ELF-1 (cell line): ENCODE data around the gene ALG9.
"Not testable (repeated sequence)": the region's sequence is repeated elsewhere in the genome, so short reads cannot be mapped to it uniquely, and the experiment has no call there.

Experiments
- DNase-seq: peaks from one replicate; pipeline ENCODE4 v3.0.0-alpha.2; 2016; ENCODE audit warnings: low read depth, low spot score

ALG9 gene

DNA sequence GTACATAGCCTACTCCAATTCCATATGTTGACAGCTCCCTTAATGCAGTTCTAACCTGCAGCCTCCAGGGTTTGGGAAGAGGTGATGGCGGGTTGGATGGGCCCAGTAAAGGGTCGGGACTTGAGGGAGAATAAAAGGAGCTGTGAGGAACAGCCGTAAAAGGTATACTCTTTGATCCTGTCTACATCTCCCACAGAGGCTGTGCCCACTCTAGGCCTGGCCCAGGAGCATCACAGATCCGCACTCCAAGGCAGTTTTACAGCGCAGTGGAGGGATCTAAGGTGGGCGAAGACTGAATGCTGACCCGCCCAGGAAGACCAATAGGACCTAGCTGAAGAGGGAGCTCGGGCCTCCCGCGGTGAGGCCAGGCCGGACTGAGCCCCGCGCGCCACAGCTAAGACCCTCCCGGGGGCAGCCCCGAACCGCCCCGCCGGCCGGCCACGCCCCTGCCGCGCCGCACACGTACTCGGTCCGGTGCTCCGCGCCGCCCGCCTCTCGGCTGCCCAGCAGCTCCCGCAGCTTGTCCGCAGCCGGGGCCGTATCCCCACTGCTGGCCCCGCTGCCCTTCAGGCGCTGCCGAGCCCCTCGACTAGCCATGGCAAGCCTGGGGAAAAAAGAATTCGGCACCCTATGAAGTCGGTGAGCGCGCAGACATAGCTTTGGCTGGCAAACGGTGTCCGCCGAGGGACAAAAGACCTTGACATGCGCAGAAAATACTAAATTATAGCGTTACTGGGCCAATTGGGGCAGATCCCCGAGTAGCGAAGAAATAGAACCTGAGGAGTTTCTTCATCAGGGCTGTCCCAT lies at the start of gene ALG9:
TSS of gene ALG9 (minus strand) at position 696 of the 807 bp plus-strand sequence. CDS start at position 597, 99 bp downstream.
- DNase-seq = peak; percentile 86

- no peak for DNase-seq
Observed at GRCh38 chr11:111920908-111921307, 49.5 kb upstream of the ALG9 start.

- peak; percentile 91 for DNase-seq
Observed at GRCh38 chr11:111918390-111919256, 47.2 kb upstream of the ALG9 start, which contains the start of gene C11orf52. TSS of gene C11orf52 (plus strand) at chr11:111918913. CDS start at chr11:111918973, 60 bp downstream.

- DNase-seq = no peak
Observed at GRCh38 chr11:111917788-111918187, 46.4 kb upstream of the ALG9 start.

- no peak for DNase-seq
Observed at GRCh38 chr11:111917312-111917711, 45.9 kb upstream of the ALG9 start.

- DNase-seq = no peak
Observed at GRCh38 chr11:111916768-111917167, 45.4 kb upstream of the ALG9 start.

GRCh38 chr11:111913997-111914396 lies 42.6 kb upstream of the ALG9 start:
- no peak for DNase-seq

GRCh38 chr11:111913031-111913861 lies 41.9 kb upstream of the ALG9 start:
- no peak for DNase-seq

- DNase-seq = no peak
Observed at GRCh38 chr11:111912535-111912934, 41.2 kb upstream of the ALG9 start, which contains the start of gene HSPB2. TSS of gene HSPB2 (plus strand) at chr11:111912734. CDS start at chr11:111912830, 96 bp downstream.

GRCh38 chr11:111911563-111912401 lies 40.4 kb upstream of the ALG9 start, which contains the start of gene CRYAB:
TSS of gene CRYAB (minus strand) at chr11:111911770. CDS start at chr11:111911724, 46 bp downstream.
- DNase-seq = peak; percentile 69

- DNase-seq = no peak
Observed at GRCh38 chr11:111910676-111911562, 39.5 kb upstream of the ALG9 start.

- DNase-seq = no peak
Observed at GRCh38 chr11:111909378-111909777, 38.0 kb upstream of the ALG9 start.

DNA sequence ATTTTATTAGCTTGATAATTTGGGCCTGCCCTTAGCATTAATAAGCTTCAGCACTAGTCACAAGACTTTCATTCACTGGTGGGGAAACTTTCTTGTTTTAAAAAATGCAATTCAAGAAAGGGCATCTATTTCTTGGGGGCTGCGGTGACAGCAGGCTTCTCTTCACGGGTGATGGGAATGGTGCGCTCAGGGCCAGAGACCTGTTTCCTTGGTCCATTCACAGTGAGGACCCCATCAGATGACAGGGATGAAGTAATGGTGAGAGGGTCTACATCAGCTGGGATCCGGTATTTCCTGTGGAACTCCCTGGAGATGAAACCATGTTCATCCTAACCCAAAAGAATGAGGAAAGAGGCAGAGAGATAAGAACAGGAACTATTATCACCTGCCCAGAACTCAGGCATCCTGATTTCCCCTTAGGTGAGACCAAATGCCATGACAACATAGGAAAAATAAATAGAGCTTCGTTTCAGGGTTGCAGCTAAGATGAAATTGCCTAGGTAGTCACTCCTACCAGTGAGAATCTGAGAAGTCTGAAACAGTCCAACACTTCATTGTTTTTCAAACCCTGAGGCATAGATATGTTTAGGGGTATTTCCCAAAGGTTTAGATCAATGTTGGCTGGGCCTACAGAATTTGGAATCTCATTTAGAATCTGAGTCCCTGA lies 37.4 kb upstream of the ALG9 start:
- no peak for DNase-seq

DNA sequence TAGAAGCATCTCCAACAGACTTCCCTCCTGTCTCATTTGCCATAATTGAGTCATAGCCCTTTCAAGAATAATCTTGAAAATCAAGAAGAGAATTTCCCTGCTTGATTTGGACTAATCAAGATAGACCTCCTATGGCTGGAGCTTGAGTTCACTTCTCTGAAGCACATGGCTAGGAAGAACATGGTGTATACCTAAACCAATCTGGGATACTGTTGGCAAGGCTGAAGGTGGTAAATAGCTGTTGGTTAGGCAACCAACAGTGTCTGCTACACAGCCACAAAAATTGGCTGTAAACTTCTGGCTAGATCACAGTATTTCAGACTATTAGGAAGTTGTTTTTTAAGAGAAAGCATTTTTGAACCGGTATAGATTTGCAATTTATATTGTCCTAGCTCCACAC lies 35.3 kb upstream of the ALG9 start:
- DNase-seq = no peak

GRCh38 chr11:111905411-111905810 lies 34.0 kb upstream of the ALG9 start:
- DNase-seq = no peak

DNA sequence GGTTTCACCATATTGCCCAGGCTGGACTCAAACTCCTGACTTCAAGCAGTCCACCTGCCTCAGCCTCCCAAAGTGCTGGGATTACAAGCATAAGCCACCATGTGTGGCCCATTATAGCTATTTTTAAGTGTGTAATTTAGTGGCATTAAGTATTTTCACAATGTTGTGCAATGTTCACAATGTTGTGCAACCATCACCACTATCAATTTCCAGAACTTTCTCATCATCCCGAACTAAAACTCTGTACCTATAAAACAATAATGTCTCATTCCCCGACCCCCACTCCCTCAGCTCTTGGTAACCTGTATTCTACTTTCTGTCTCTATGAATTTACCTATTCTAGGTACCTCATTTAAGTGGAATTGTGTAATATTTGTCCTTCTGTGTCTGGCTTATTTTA lies 15.5 kb upstream of the ALG9 start:
- DNase-seq = no peak

DNA sequence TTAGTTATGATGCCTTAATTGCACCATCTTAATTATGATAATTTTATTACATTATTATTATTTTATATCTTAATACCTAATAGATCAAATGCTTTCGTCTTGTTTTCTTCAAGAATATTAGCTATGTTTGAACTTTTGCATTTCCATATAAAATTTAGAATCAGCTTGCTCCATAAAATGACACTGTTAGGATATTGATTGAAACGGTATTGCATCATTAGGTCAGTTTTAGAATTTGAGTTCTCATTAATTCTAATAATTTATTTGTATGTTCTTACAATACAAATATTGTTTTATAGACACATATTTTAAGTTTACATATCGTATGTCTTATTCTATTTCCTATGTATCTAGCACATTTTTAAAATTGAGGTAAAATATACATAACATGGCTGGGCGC lies 14.7 kb upstream of the ALG9 start:
- DNase-seq = no peak

DNA sequence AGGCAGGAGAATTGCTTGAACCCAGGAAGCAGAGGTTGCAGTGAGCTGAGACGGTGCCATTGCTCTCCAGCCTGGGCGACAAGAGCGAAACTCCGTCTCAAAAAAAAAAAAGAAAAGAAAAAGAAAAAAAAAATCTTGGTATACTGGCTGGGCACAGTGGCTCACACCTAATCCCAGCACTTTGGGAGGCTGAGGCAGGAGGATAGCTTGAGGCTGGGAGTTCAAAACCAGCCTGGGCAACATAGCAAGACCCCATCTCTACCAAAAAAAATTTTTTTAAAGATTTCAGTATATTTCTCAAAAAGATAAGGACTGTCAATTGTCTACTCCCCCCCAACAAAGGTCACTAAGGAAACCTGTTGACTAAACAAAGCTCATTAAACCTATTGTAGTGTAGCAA lies 13.7 kb upstream of the ALG9 start:
- DNase-seq = not testable (repeated sequence)

- DNase-seq = no peak
Observed at GRCh38 chr11:111882202-111882601, 10.8 kb upstream of the ALG9 start.
